Measurements from ENCODE around the gene ABCA7.
A peak's percentile ranks its signal among the peaks of the same experiment; 100 is the strongest.

The ABCA7 gene

GRCh38 chr19:1069009-1069779 lies 29.3 kb downstream of the ABCA7 start:
- no peak for DNase-seq (ENCODE audit: extremely low read depth, low read depth)

DNA sequence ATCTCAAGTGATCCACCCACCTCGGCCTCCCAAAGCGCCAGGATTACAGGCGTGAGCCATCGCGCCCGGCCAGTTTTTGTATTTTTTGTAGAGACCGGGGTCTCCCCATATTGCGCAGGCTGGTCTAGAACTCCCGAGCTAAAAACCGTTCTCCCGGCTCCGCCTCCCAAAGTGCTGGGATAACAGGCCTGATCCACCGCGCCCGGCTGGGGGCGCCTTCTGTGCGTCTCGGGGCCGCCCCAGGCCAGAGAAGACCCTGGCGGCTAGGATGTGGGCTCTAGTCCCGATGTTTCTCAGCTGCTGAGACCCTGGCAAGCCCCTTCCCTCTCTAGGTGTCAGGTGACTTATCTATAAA lies 30.6 kb downstream of the ABCA7 start:
- DNase-seq (ENCODE audit: extremely low read depth, low read depth), result no peak
- peak; percentile 19 for TF ChIP-seq CTCF (IDR thresholded peaks at IDR 0.05; ENCODE audit: low read depth, low read length)

More at GRCh38 chr19:1069009-1069779, 29.3 kb downstream of the ABCA7 start:
- no peak for TF ChIP-seq CTCF (IDR thresholded peaks at IDR 0.05; ENCODE audit: low read depth, low read length)

GRCh38 chr19:1070931-1071791 lies 31.3 kb downstream of the ABCA7 start:
- TF ChIP-seq CTCF (IDR thresholded peaks at IDR 0.05; ENCODE audit: low read depth, low read length), result no peak

GRCh38 chr19:1072371-1073015 lies 32.6 kb downstream of the ABCA7 start:
- TF ChIP-seq CTCF (IDR thresholded peaks at IDR 0.05; ENCODE audit: low read depth, low read length), result no peak
- no peak for DNase-seq (ENCODE audit: extremely low read depth, low read depth)

More at GRCh38 chr19:1070931-1071791, 31.3 kb downstream of the ABCA7 start:
- no peak for DNase-seq (ENCODE audit: extremely low read depth, low read depth)

- DNase-seq (ENCODE audit: extremely low read depth, low read depth), result no peak
- no peak for TF ChIP-seq CTCF (IDR thresholded peaks at IDR 0.05; ENCODE audit: low read depth, low read length)
Observed at GRCh38 chr19:1073063-1073955, 33.4 kb downstream of the ABCA7 start.

DNA sequence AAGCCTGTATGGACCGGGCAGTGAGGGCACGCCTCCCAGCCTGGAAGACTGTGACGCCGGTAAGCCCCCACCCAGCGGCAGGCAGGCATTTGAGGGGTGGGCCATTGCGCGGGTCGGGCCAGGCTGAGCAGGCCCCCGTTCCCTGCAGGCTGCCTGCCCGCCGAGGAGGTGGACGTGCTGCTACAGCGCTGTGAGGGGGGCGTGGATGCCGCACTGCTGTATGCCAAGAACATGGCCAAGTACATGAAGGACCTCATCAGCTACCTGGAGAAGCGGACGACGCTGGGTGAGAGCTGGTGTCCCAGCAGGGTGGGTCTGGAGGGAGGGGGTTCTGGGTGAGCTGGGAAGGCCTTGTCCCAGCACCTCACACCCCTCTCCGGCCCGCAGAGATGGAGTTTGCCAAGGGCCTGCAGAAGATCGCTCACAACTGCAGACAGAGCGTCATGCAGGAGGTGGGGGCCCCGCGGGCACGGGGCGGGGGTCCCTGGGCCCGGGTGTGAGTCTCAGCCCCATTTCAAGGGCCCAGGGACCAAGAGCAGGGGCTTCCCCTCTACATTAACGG lies 34.1 kb downstream of the ABCA7 start:
- TF ChIP-seq CTCF (IDR thresholded peaks at IDR 0.05; ENCODE audit: low read depth, low read length), result no peak
- no peak for DNase-seq (ENCODE audit: extremely low read depth, low read depth)

Data from AG09319 (cell line).